HepG2 (cell line): ENCODE results near the gene SPTBN4. TPM values are rescaled to one million over a fixed set of nuclear protein-coding genes. Genes with fewer than 3 reads are reported as not detected.

Source experiments
- ARID2 ChIP-seq: sonication (generic); formaldehyde crosslinking; IDR thresholded peaks from 2 replicates; pipeline ENCODE4 v1.8.1; 2022; ENCODE audit warnings: mild to moderate bottlenecking, missing genetic modification reagents, borderline replicate concordance
- CENPX ChIP-seq: sonication (generic); formaldehyde crosslinking; IDR thresholded peaks from 2 replicates; pipeline ENCODE4 v1.9.0; 2021; ENCODE audit warnings: mild to moderate bottlenecking, missing genetic modification reagents, moderate library complexity
- DNMT3B ChIP-seq: conservative IDR thresholded peaks from 2 replicates; pipeline ENCODE4 v1.6.1; 2016; ENCODE audit warnings: missing biosample characterization, control low read depth
- FOXO1 ChIP-seq: sonication (generic); formaldehyde crosslinking; IDR thresholded peaks from 2 replicates; pipeline ENCODE4 v1.4.0; 2020; ENCODE audit warnings: missing genetic modification reagents
- HIC2 ChIP-seq: sonication (generic); formaldehyde crosslinking; IDR thresholded peaks from 2 replicates; pipeline ENCODE4 v1.9.0; 2022; ENCODE audit warnings: low read depth, missing genetic modification reagents
- HINFP ChIP-seq: sonication (generic); formaldehyde crosslinking; IDR thresholded peaks from 2 replicates; pipeline ENCODE4 v1.4.0; 2020; ENCODE audit warnings: low read depth, mild to moderate bottlenecking, missing genetic modification reagents
- HNF1B ChIP-seq: sonication (generic); formaldehyde crosslinking; IDR thresholded peaks from 2 replicates; pipeline ENCODE4 v1.5.1; 2020; ENCODE audit warnings: mild to moderate bottlenecking, moderate library complexity, missing genetic modification reagents
- NFE2L1 ChIP-seq: sonication (generic); formaldehyde crosslinking; IDR thresholded peaks from 2 replicates; pipeline ENCODE4 v1.4.0; 2020; ENCODE audit warnings: missing genetic modification reagents, mild to moderate bottlenecking, borderline replicate concordance
- ONECUT2 ChIP-seq: sonication (generic); formaldehyde crosslinking; IDR thresholded peaks from 2 replicates; pipeline ENCODE4 v1.4.0; 2020; ENCODE audit warnings: missing genetic modification reagents
- SMYD3 ChIP-seq: sonication (generic); formaldehyde crosslinking; IDR thresholded peaks from 2 replicates; pipeline ENCODE4 v1.8.1; 2023; ENCODE audit warnings: mild to moderate bottlenecking, missing genetic modification reagents
- STAT5B ChIP-seq: sonication (generic); formaldehyde crosslinking; IDR thresholded peaks from 2 replicates; pipeline ENCODE4 v1.4.0; 2020; ENCODE audit warnings: missing genetic modification reagents
- ZBTB40 ChIP-seq, 2 experiments: fragments of 450-650 bp in 1 of 2; sonication (generic) in 1 of 2; formaldehyde crosslinking in 1 of 2; IDR thresholded peaks; 2 replicates each; pipeline versions ENCODE4 v1.6.1 to v1.8.0; 2016 to 2022; ENCODE audit warnings: antibody characterized with exemption in 1 of 2, mild to moderate bottlenecking in 1 of 2, missing genetic modification reagents in 1 of 2
- ZBTB42 ChIP-seq: sonication (generic); formaldehyde crosslinking; IDR thresholded peaks from 2 replicates; pipeline ENCODE4 v1.5.0; 2020; ENCODE audit warnings: mild to moderate bottlenecking, missing genetic modification reagents
- ZNF432 ChIP-seq: sonication (generic); formaldehyde crosslinking; IDR thresholded peaks from 2 replicates; pipeline ENCODE4 v1.5.0; 2020; ENCODE audit warnings: missing genetic modification reagents, mild to moderate bottlenecking, borderline replicate concordance
- ZNF546 ChIP-seq: sonication (generic); formaldehyde crosslinking; conservative IDR thresholded peaks from 2 replicates; pipeline ENCODE4 v1.8.1; 2023; ENCODE audit warnings: mild to moderate bottlenecking, missing genetic modification reagents
- ZNF879 ChIP-seq: sonication (generic); formaldehyde crosslinking; IDR thresholded peaks from 2 replicates; pipeline ENCODE4 v1.8.1; 2023; ENCODE audit warnings: missing genetic modification reagents
- polyA plus RNA-seq, 8 experiments: library from polyadenylated mRNA; depleted of rRNA in 3 of 8; stranded (reverse) in 7 of 8; unstranded in 1 of 8; fragments of >200 nt; fragmentation: Illumina TruSeq in 4 of 8; extraction: Trizol in 4 of 8; gene quantifications; 2 replicates each; pipeline versions ENCODE4 v1.2.1 to v1.2.3, GENCODE V29; 2011 to 2016; ENCODE audit warnings: low read depth in 4 of 8, missing spikeins in 1 of 8, mixed read lengths in 1 of 8; ENCODE audit not compliant: insufficient read depth in 1 of 8
- total RNA-seq, 5 experiments: library from RNA; depleted of rRNA; stranded (reverse); fragments of >200 nt; fragmentation: Illumina TruSeq; extraction: Trizol; gene quantifications; 2 replicates each; pipeline ENCODE4 v1.2.3, GENCODE V29; 2016; ENCODE audit warnings: low read depth in 1 of 5

SPTBN4 gene
- total and polyA plus RNA-seq, 2 of the 13 experiments (the other 11 are each of a cell fraction or from before 2014, with no cell fraction given) = 0.11 TPM

- TF ChIP-seq HNF1B (CRISPR knock-in tag) (no peak), HIC2 (no peak), DNMT3B (CRISPR knock-in tag) (no peak), ZNF879 (CRISPR knock-in tag) (no peak), ZBTB40 (IDR thresholded peaks at IDR 0.05) (no peak), ZBTB40 (CRISPR knock-in tag; IDR thresholded peaks at IDR 0.05) (no peak), CENPX (CRISPR knock-in tag) (no peak), ZBTB42 (CRISPR knock-in tag) (no peak), NFE2L1 (no peak), SMYD3 (CRISPR knock-in tag) (0 out of 2 replicates have a peak, but pooled peaks have one; percentile 36), STAT5B (CRISPR knock-in tag) (no peak), ZNF432 (CRISPR knock-in tag) (no peak), FOXO1 (CRISPR knock-in tag) (0 out of 2 replicates have a peak, but pooled peaks have one; percentile 11), ZNF546 (no peak), ARID2 (0 out of 2 replicates have a peak, but pooled peaks have one; percentile 34), ONECUT2 (CRISPR knock-in tag) (no peak), HINFP (CRISPR knock-in tag) (no peak)
These were observed 13.6 kb upstream of the SPTBN4 start (continued) for GRCh38 chr19:40453151-40453735.
